GM12864 (cell line): Measurements from ENCODE around the gene PXN.
"Not testable (repeated sequence)": the region's sequence is repeated elsewhere in the genome, so short reads cannot be mapped to it uniquely, and the experiment has no call there.

Experiments used
- DNase-seq: peaks from one replicate; pipeline ENCODE4 v3.0.0-alpha.2; 2011; ENCODE audit warnings: low read depth
- H3K4me3 ChIP-seq: 2 replicates; pipeline ENCODE4 v1.5.1; 2011; ENCODE audit warnings: mild to moderate bottlenecking, low read depth, low read length, control low read depth
- CTCF ChIP-seq: IDR thresholded peaks from 2 replicates; pipeline ENCODE4 v1.5.1; 2011; ENCODE audit warnings: low read depth, mild to moderate bottlenecking, moderate library complexity, low read length, control low read depth, inconsistent platforms; ENCODE audit errors: missing control alignments

PXN gene

GRCh38 chr12:120252071-120252906 lies 13.2 kb downstream of the PXN start:
- TF ChIP-seq CTCF: no peak
- no peak for DNase-seq
- no peak overlapping the region for H3K4me3 ChIP-seq

- DNase-seq: not testable (repeated sequence)
Measured at GRCh38 chr12:120251364-120252070, 14.0 kb downstream of the PXN start.

GRCh38 chr12:120249875-120250795 lies 15.4 kb downstream of the PXN start:
- no peak for TF ChIP-seq CTCF
- peak; percentile 52 for DNase-seq
- H3K4me3 ChIP-seq: no peak overlapping the region

More at GRCh38 chr12:120251364-120252070, 14.0 kb downstream of the PXN start:
- not testable (repeated sequence) for H3K4me3 ChIP-seq

- DNase-seq: no peak
- TF ChIP-seq CTCF: no peak
- H3K4me3 ChIP-seq: no peak overlapping the region
Measured at GRCh38 chr12:120249266-120249874, 16.2 kb downstream of the PXN start.

DNA sequence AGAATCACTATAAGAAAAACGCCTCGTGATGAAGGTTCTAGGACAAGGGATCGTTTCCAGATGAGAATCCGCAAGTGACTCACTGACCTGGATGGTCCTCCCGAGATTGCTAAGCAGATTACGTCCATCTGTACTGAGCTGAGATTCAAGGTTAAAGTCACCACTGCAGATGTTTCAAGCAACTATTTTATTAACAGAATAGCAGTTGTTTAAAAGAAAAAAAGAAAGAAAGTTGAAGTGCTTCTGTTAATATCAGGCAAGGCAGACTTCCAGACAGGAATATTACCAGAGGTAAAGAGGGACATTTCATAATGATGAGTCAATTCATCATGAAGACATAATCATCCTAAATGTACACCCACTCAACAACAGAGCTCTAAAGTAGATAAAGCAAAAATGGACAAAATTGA lies 17.9 kb downstream of the PXN start:
- no peak overlapping the region for H3K4me3 ChIP-seq
- no peak for DNase-seq
- TF ChIP-seq CTCF: no peak

DNA sequence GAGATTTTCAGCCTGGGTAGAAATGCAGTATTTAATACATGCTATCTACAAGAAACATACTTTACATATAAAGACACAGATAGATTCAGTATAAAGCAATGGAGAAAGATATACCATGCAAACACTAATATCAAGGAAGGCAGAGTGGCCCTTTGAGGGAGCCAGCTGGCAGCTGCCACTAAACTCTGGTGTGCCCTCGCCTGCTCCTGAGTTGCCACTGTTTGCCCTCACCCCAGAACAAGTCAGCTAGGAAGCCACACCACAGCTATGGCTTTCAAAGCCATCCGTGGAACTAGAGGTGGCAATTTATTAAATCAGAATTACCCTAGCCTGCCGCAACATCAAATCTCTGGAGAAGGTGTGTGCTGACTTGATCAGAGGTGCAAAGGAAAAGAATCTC lies 18.3 kb downstream of the PXN start:
- no peak overlapping the region for H3K4me3 ChIP-seq
- TF ChIP-seq CTCF: no peak
- DNase-seq: no peak

- H3K4me3 ChIP-seq, DNase-seq: not testable (repeated sequence)
Measured at GRCh38 chr12:120246705-120247104, 18.8 kb downstream of the PXN start.
